ENCODE data around the gene MEGF11.

- TF ChIP-seq POLR2A (IDR thresholded peaks at IDR 0.05; ENCODE audit: low read depth, low read length) (no peak), POU2F2 (IDR thresholded peaks at IDR 0.05; ENCODE audit: low read depth, low read length) (no peak), POLR2AphosphoS5 (IDR thresholded peaks at IDR 0.05; ENCODE audit: low read depth, low read length) (no peak), SPI1 (IDR thresholded peaks at IDR 0.05; ENCODE audit: low read depth, low read length) (no peak), TAF1 (IDR thresholded peaks at IDR 0.05; ENCODE audit: low read depth, low read length) (no peak)
Observed at GRCh38 chr15:66089509-66089908, 164.0 kb downstream of the MEGF11 start.

All from GM12891 (cell line).